Measurements from ENCODE around the gene PTAFR. TPM values are rescaled to one million over a fixed set of nuclear protein-coding genes. Genes with fewer than 3 reads are reported as not detected.

The PTAFR gene
- total and polyA plus RNA-seq, 2 of the 8 experiments (the other 6 are each of a cell fraction or from before 2014, with no cell fraction given): 1.2 to 4.9 TPM

GRCh38 chr1:28185071-28185470, 8.6 kb upstream of the PTAFR start:
- Histone ChIP-seq H2BK12ac (ENCODE audit: low read depth, low read length) (no peak overlapping the region), H2AK5ac (ENCODE audit: low read depth, low read length) (no peak overlapping the region), H3K79me1 (ENCODE audit: low read depth, low read length) (no peaks in the 10 kb centered on the region), H3K14ac (ENCODE audit: insufficient read length) (no peak overlapping the region), H3K36me3 (ENCODE audit: control insufficient read depth in 2 of 4, insufficient read depth in 4 of 4, low read length in 3 of 4) (no peaks in the 10 kb centered on the region), H3K9ac (replicated peaks in 1 of 4; ENCODE audit: extremely low read depth in 1 of 4, low read depth in 3 of 4, low read length in 3 of 4) (no peak overlapping the region), H3K27me3 (replicated peaks in 1 of 4; ENCODE audit: control insufficient read depth in 3 of 4, extremely low read depth in 1 of 4, insufficient read depth in 3 of 4, low read length in 3 of 4) (no peaks in the 10 kb centered on the region), H2BK5ac (ENCODE audit: low read depth, low read length) (no peak overlapping the region), H4K91ac (replicated peaks; ENCODE audit: insufficient read length, low read length) (no peak overlapping the region), H3K79me2 (ENCODE audit: control insufficient read depth in 1 of 2, insufficient read depth in 2 of 2, low read length in 2 of 2) (no peaks in the 10 kb centered on the region), H3K4me1 (replicated peaks in 1 of 4; ENCODE audit: control insufficient read depth in 3 of 4, insufficient read depth in 4 of 4, low read length in 3 of 4) (no peaks in the 10 kb centered on the region), H3K23ac (ENCODE audit: insufficient read length) (no peak overlapping the region), H4K20me1 (replicated peaks in 1 of 2; ENCODE audit: control insufficient read depth in 1 of 2, insufficient read depth in 2 of 2, low read length in 2 of 2) (no peaks in the 10 kb centered on the region), H3K4ac (replicated peaks; ENCODE audit: insufficient read length, low read depth, low read length) (no peak overlapping the region), H2BK15ac (ENCODE audit: low read length) (no peak overlapping the region), H2BK20ac (ENCODE audit: low read length) (no peak overlapping the region), H3K9me3 (ENCODE audit: insufficient read depth in 2 of 2, low read depth in 1 of 2, low read length in 1 of 2) (no peaks in the 10 kb centered on the region), H3K4me2 (ENCODE audit: insufficient read depth in 1 of 2, low read depth in 2 of 2, low read length in 2 of 2) (no peak overlapping the region), H3K56ac (replicated peaks; ENCODE audit: insufficient read length, low read depth, low read length) (no peak overlapping the region), H3K27ac (ENCODE audit: low read depth, low read length) (no peak overlapping the region), H4K8ac (ENCODE audit: extremely low read depth, insufficient read depth, low read length) (no peak overlapping the region), H3K23me2 (ENCODE audit: low read depth, low read length) (no peaks in the 10 kb centered on the region), H2BK120ac (replicated peaks; ENCODE audit: low read depth, low read length) (no peak overlapping the region), H3K18ac (ENCODE audit: extremely low read depth, low read length) (no peak overlapping the region), H2AFZ (ENCODE audit: low read length) (no peak overlapping the region), H3K4me3 (ENCODE audit: extremely low read depth in 1 of 4, insufficient read depth in 2 of 4, low read depth in 3 of 4, low read length in 4 of 4) (no peak overlapping the region), H4K5ac (ENCODE audit: insufficient read length, low read depth, low read length) (no peak overlapping the region)
- TF ChIP-seq KDM1A (IDR thresholded peaks at IDR 0.05; ENCODE audit: borderline replicate concordance, low read length): no peak
- no peak for TF ChIP-seq GTF2F1 (IDR thresholded peaks at IDR 0.05; ENCODE audit: borderline replicate concordance, low read depth, low read length)
- TF ChIP-seq PHF8 (conservative IDR thresholded peaks at IDR 0.05; ENCODE audit: low read depth, low read length): no peak
- TF ChIP-seq YY1 (IDR thresholded peaks at IDR 0.05; ENCODE audit: low read depth, low read length): no peak
- TF ChIP-seq CTCF (IDR thresholded peaks at IDR 0.05; ENCODE audit: control extremely low read depth in 1 of 3, insufficient read depth in 1 of 3, low read depth in 1 of 3, low read length in 3 of 3): no peak
- no peak for TF ChIP-seq HDAC2 (IDR thresholded peaks at IDR 0.05; ENCODE audit: borderline replicate concordance in 1 of 2, low read depth in 2 of 2, low read length in 2 of 2)
- DNase-seq (ENCODE audit: low read depth in 1 of 2, low spot score in 2 of 2): no peak
- ChIA-PET CTCF (ENCODE audit: partially characterized antibody) (interaction anchor here (0.9 kb wide), 1 partner anchor 97 kb away, joined by 3 read pairs; the partner anchor contains the start of gene EYA3), POLR2A (ENCODE audit: partially characterized antibody) (no interaction called here)
- 85% methylated on average over 1 of the region's 1 CpG; no CpG with 5 or more reads in 1 of the 2 experiments for WGBS, 2 experiments (ENCODE audit: extremely low coverage in 1 of 2, insufficient coverage in 1 of 2, insufficient read length in 1 of 2, insufficient replicate concordance in 2 of 2, low coverage in 1 of 2, low lambda C conversion rate in 2 of 2, missing lambda C conversion rate in 1 of 2)
- no peak for FAIRE-seq
